Endometrial microvascular endothelial cells (primary cell): ENCODE results near the gene OR2D2. TPM values are rescaled to one million over a fixed set of nuclear protein-coding genes. Genes with fewer than 3 reads are reported as not detected.

Experiments used
- total RNA-seq: library from RNA; depleted of rRNA; stranded (reverse); fragments of >200 nt; gene quantifications from one replicate; pipeline ENCODE4 v1.2.3, GENCODE V29; 2015; ENCODE audit errors: inconsistent ontology term

Gene OR2D2
- total RNA-seq, 1 donor from 2014 or later: not detected

Other genes with a start within 250 kb of the OR2D2 start
- 48.7 TPM for gene DCHS1, start 236.7 kb downstream of the OR2D2 start, total RNA-seq
- 114 TPM for gene MRPL17, start 209.2 kb downstream of the OR2D2 start, total RNA-seq
- not detected for gene OR2AG2, start 120.5 kb downstream of the OR2D2 start, total RNA-seq
- not detected for gene OR2AG1, start 109.5 kb downstream of the OR2D2 start, total RNA-seq
- 0.09 TPM for gene OR6A2, start 92.8 kb downstream of the OR2D2 start, total RNA-seq
- not detected for gene OR10A5, start 46.8 kb downstream of the OR2D2 start, total RNA-seq
- not detected for gene OR10A2, start 29.4 kb downstream of the OR2D2 start, total RNA-seq
- not detected for gene OR10A4, start 15.9 kb downstream of the OR2D2 start, total RNA-seq
- not detected for gene OR2D3, start 28.5 kb upstream of the OR2D2 start, total RNA-seq
- gene ZNF215, start 33.9 kb upstream of the OR2D2 start, total RNA-seq: 4.9 TPM
- gene ZNF214, start 127.8 kb upstream of the OR2D2 start, total RNA-seq: 0.46 TPM
- 0.09 TPM for gene NLRP14, start 128.0 kb upstream of the OR2D2 start, total RNA-seq
- gene RBMXL2, start 196.5 kb upstream of the OR2D2 start, total RNA-seq: not detected